Body of pancreas (tissue), 4 donors: ENCODE results near the gene ELOVL5.

Source experiments
- POLR2A ChIP-seq, 3 donors: fragments of 450-650 bp; IDR thresholded peaks; one replicate each; pipeline ENCODE4 v1.6.1; 2016; ENCODE audit warnings: antibody characterized with exemption in 3 of 3, mild to moderate bottlenecking in 2 of 3
- TF ChIP-seq, protein P1 (sequence below), 7 experiments: fragments of 450-650 bp in 4 of 7; fragments of 200-600 bp in 3 of 7; sonication (generic) in 3 of 7; IDR thresholded peaks; one replicate each; pipeline ENCODE4 v1.5.1; 2016 to 2019; ENCODE audit warnings: antibody characterized with exemption in 7 of 7

DNA sequence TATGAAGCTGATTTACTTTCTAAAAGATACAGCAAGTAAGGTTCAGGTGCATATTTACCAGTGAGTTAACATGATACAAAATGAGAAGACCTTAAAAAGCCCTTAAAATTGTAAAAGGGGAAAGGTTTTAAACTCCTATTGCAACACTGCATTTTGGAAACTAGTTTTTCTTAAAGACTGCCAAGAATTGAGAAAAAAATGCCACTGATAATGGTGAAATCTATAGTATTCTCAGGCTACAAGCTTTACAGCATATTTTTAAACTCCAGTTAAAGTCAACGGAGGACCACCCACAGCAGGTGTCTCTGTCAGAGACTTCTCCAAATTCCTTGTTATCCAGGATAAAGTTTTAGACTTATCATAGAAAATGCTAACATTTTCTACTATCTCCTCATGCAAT, 53.6 kb downstream of the ELOVL5 start:
- TF ChIP-seq, protein P1, sequence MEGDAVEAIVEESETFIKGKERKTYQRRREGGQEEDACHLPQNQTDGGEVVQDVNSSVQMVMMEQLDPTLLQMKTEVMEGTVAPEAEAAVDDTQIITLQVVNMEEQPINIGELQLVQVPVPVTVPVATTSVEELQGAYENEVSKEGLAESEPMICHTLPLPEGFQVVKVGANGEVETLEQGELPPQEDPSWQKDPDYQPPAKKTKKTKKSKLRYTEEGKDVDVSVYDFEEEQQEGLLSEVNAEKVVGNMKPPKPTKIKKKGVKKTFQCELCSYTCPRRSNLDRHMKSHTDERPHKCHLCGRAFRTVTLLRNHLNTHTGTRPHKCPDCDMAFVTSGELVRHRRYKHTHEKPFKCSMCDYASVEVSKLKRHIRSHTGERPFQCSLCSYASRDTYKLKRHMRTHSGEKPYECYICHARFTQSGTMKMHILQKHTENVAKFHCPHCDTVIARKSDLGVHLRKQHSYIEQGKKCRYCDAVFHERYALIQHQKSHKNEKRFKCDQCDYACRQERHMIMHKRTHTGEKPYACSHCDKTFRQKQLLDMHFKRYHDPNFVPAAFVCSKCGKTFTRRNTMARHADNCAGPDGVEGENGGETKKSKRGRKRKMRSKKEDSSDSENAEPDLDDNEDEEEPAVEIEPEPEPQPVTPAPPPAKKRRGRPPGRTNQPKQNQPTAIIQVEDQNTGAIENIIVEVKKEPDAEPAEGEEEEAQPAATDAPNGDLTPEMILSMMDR (IDR thresholded peaks at IDR 0.05) = no peak
- TF ChIP-seq POLR2A (IDR thresholded peaks at IDR 0.05) = no peak
